ENCODE measurements around the gene CHSY3.
"Not testable (repeated sequence)": the region's sequence is repeated elsewhere in the genome, so short reads cannot be mapped to it uniquely, and the experiment has no call there.

CHSY3 gene

DNA sequence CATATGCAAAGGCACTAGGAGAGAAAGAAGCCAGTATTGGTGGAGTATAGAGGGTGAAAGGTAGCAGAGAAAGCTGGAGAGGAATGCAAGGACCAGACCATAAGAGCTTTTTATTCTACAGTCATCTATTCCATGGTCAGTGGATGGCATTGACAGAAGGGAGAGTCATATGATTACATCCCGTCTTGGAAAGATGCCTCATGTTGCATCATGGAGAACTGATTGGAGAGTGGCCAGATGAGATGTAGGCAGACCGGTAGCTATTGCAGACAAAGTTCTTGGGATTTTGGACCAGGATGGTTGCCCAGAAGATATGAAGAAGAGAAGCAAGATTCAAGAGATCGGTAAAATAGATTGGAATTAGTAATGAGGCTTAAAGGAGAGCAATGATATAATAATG is 260.7 kb downstream of the CHSY3 start:
- no peak for DNase-seq (ENCODE audit: low read depth in 2 of 2)

DNA sequence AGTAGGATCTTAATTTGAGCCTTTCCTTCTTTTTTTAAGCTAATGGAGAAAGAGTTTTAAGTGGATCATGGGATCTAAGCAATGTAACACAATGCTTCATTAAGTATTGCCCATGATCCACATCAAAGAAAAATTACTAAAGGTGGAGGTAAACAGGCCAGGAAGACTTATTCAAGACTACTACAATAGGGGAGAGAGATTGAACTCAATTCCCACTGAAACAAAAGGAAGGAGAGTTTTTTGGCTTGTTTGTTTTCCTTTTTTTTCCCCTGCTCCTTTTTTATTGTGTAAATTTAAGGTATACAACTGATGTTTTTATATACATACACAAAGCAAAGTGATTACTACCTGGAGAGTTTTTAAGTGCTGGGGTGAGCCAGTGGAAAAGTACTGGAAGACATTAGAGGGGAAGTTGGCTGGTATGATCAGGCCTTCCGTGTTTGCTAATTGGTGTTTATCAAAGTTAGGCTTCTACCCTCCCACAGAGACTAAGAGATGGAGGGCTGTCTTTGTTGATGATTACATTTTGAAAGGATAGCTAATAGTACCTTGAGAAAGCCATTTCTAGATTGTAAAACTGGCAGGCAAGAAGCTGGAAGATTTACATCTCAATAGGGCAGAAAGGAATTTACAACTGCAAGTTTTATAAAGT is 262.7 kb downstream of the CHSY3 start:
- DNase-seq (ENCODE audit: low read depth in 2 of 2): no peak

DNA sequence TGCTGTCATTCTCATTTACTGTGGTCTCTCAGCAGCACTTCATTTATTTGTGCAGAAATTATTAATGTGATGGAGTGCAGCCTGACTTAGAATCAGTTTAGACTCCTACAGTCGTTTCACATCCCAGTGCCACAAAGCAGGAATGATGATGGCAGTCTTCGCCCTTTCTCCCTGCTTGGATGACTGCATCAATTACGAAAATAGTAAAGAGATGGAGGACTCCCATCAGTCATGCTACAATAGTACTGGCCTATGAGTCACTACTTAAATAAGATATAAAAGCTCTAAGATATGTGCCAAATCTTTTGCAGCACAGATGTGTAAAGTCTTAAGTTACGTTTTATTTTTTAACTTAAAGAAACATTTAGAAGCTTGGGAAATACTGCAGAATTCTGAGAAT is 263.9 kb downstream of the CHSY3 start:
- no peak for DNase-seq (ENCODE audit: low read depth in 2 of 2)

DNA sequence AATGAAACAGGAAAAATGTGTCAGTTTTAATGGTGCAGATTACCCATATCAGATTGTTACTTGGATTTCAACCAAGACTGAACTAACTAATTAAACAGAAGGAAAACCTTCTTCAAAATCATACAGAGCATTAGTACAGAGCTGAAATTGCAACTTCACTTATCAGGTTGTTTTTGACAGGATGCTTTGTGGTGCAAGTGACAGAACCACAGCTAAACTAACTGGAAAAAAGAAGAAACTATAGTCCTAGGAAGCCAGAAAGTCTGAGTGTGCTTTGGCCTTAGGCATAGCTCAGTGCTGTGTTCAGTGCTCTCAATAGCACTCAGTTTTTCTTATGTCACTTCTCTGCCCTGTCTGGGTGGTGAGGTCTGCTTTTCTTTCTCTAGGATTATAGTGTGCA is 267.4 kb downstream of the CHSY3 start:
- no peak for DNase-seq (ENCODE audit: low read depth in 2 of 2)

DNA sequence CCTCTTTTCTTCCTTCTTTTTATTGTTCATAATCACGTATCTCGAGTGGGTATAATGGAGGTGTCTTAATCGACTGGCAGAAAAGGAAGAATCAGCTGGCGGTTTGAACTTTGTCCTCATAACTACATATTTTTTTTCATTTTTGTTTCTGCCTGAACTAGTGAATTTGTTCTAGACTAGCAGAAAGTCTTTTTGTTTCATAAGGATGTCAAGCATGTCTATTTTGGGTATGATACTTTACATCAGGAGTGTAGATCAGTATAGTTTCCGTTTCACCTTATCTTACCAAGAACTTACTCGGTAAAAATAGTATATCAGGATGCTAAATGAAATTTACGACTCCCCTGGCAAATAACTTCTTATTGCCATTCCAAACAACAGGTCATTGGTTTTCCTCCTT is 278.9 kb downstream of the CHSY3 start:
- no peak for DNase-seq (ENCODE audit: low read depth in 2 of 2)

DNA sequence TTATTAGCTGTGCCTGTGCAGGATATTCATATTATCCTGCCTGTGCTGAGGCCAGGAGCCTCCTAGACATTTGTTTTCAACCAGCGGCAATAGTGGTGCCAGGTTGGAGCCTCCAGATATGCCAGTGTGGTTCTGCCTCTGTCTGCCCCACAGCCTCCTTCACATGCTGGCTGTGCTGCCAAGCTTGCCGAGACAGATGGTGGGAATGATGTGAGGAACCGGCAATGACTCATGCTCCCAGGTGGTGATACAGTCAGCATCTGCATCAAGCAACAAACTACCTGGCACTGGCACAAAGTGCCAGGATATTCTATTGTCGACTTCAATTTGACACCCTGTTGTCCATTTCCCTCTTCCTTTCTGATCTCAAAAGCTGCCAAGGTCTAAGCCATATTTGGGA is 285.7 kb downstream of the CHSY3 start:
- DNase-seq (ENCODE audit: low read depth in 2 of 2): no peak

DNA sequence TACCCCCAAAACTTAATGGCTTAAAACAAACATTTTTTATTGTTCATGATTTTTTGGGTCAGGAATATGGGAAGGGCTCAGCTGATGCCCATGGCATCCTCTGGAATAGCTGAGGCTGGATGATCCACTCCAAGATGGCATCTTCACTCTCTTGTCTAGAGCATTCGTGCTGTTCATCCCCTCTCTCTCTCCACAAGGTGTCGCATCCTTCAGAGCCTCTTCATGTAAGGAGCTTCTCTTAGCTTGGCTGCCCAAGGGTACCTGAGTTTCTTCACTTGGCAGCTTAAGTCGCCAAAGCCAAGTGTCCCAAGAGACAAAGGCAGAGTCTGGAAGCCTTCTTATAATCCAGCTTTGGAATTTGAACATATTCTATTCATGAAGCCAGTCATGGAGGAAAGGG is 294.7 kb downstream of the CHSY3 start:
- DNase-seq (ENCODE audit: low read depth in 2 of 2): no peak

DNA sequence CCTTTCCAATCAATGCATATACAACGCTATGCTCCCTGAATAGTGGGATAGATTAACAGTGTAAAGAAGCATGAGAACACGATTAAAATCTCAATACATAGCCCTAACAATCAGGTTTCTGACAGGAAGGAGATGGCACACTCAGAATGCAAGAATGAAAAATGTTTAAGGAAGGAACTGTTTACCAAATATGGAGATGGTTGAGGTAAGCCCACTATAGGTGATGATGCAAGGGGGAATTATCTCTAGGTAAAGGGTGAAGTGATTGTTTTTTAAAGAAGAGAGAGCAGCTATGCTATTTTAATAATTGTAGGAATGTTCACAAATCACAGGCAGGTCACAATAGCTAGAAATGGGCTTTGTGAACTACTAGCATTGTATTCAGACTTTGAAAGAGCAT is 302.4 kb downstream of the CHSY3 start:
- DNase-seq (ENCODE audit: low read depth in 2 of 2): no peak

DNA sequence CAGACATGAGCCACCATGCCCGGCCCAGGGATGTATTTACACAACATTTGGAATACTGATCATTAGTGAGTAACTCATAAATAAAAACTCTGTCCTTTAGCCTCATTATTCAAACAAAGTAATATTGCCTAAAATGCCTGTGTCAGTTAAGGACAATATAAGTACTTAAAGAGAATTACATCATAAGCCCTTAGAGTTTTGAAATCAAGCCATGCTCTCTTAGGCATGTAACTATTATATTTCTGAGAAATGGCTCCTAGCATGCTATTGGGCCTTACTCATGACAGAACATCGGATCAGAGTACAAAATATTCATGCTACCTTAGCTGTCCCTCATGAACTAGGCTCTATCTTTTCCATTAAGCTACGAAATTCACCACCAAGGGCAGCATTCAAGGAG is 309.3 kb downstream of the CHSY3 start:
- no peak for DNase-seq (ENCODE audit: low read depth in 2 of 2)

DNA sequence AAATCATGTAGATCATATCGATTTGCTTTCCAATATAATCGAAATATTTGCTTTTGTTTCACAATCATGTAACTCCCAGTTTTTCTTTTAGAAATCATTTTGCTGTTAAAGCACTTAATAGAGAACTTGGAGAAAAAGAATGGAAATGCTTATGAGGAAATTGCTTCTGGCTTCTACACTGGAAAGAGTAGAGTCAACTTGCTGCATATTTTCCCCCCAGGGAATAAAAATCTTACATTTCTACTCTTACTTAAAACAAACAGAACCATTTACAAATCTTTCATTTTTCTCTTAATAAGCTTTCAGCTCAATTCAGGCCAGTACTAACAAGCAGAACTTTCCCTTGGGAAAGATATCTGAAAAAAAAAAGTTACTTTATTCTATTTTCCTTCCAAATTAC is 312.0 kb downstream of the CHSY3 start:
- DNase-seq (ENCODE audit: low read depth in 2 of 2): no peak

DNA sequence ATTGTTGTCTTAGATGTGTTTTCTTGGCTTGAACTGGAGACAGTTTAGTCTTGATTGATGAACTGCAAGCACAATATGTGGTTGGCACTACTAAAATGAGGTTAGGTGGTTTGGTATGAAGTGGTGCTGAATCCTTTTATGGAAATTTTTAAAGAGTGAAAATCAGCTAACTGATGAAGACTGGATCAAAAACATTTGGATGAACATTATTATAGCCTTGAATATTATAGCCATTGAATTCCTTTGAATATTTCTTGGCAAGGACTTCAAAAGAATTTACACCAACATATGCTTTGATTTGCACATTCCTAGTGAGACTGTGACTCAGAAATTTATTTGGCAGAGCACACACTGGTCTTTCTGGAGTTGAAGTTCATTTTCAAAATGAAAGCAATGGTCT is 318.3 kb downstream of the CHSY3 start:
- no peak for DNase-seq (ENCODE audit: low read depth in 2 of 2)

DNA sequence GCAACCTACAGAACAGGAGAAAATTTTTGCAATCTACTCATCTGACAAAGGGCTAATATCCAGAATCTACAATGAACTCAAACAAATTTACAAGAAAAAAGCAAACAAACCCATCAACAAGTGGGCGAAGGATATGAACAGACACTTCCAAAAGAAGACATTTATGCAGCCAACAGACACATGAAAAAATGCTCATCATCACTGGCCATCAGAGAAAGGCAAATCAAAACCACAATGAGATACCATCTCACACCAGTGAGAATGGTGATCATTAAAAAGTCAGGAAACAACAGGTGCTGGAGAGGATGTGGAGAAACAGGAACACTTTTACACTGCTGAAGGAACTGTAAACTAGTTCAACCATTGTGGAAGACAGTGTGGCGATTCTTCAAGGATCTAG is 322.3 kb downstream of the CHSY3 start:
- DNase-seq (ENCODE audit: low read depth in 2 of 2): not testable (repeated sequence)

DNA sequence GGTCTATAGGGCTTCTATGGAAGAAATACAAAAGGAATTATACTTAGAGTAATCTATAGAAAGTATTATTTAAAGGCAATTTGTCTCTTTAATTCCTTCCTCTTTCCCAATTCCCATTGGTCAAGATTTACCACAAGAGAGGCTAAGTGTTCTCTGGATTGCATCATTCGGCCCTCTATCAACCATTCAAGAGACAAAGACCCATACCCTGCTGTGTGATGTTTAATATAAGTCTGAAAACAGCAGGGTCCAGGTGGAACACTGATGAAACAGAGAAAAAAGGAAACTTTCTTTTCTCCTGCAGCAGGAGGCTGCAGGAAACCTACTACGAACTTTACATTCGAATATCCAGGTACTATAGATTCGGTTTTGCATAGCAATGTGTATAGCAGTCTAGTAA is 323.4 kb downstream of the CHSY3 start:
- DNase-seq (ENCODE audit: low read depth in 2 of 2): no peak

DNA sequence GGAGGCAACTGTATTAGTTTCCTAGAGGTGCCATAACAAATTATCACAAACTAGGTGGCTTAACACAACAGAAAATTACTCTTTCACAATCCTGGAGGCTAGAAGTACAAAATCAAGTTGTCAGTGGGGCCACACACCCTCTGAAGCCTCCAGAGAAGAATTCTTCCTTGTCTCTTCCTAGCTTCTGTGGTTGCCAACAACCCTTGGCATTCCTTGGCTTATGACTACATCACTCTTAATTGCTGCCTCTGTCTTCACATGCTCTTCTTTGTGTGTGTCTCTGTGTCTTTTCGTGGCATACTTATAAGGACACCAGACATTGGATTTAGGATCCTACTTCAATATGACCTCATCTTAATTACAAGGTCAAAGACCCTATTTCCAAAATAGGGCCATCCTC is 327.5 kb downstream of the CHSY3 start:
- no peak for DNase-seq (ENCODE audit: low read depth in 2 of 2)

DNA sequence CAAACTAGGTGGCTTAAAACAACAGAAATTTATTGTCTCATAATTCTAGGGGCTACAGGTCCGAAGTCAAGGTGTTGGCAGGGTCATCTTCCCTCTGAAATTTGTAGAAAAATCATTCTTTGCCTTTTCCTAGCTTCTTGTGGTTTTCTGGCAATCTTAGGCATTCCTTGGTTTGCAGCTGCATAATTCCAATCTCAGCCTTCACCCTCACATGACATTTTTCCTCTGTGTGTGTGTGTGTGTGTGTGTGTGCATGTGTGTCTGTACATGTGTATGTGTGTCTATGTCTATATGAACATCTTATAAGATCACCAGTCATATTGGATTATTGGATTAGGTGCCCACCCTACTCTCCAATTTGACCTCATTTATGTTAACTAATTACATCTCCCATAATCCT is 330.6 kb downstream of the CHSY3 start:
- DNase-seq (ENCODE audit: low read depth in 2 of 2): no peak

Data from stimulated activated CD4-positive, alpha-beta T cell treated with anti-CD3 and anti-CD28 coated beads, Interleukin-1b, Interleukin-23, amount 100 ng/mL, for 4 hours (primary cell).